Upper lobe of left lung (tissue), 6 donors: ENCODE data around the gene PRKCH. TPM values are rescaled to one million over a fixed set of nuclear protein-coding genes. Genes with fewer than 3 reads are reported as not detected.
A peak's percentile ranks its signal among the peaks of the same experiment; 100 is the strongest.
"Not testable (repeated sequence)": the region's sequence is repeated elsewhere in the genome, so short reads cannot be mapped to it uniquely, and the experiment has no call there.

Experiments used
- ATAC-seq, 2 donors: fragments of 200-7000 bp; cut with Tn5 transposase; one replicate each; pipeline ENCODE4 v1.9.1; 2022; ENCODE audit warnings: mild to moderate bottlenecking in 2 of 2, moderate library complexity in 2 of 2; ENCODE audit not compliant: low FRiP score in 2 of 2
- DNase-seq, 2 donors: peaks; one replicate each; pipeline ENCODE4 v3.0.0-alpha.2; 2019 to 2020
- H3K27ac ChIP-seq, 4 donors: fragments of 200-600 bp; sonication (generic); one replicate each; pipeline ENCODE4 v1.5.1; 2016 to 2019
- H3K27me3 ChIP-seq, 4 donors: fragments of 200-600 bp; sonication (generic); one replicate each; pipeline ENCODE4 v1.5.1; 2017 to 2019
- H3K36me3 ChIP-seq, 4 donors: fragments of 200-600 bp; sonication (generic); one replicate each; pipeline ENCODE4 v1.5.1; 2016 to 2019
- H3K4me1 ChIP-seq, 4 donors: fragments of 200-600 bp; sonication (generic); one replicate each; pipeline ENCODE4 v1.5.1; 2018 to 2019
- H3K4me3 ChIP-seq, 4 donors: fragments of 200-600 bp; sonication (generic); one replicate each; pipeline ENCODE4 v1.5.1; 2017 to 2019; ENCODE audit warnings: mild to moderate bottlenecking in 2 of 4, moderate library complexity in 1 of 4
- H3K9me3 ChIP-seq, 4 donors: fragments of 200-600 bp; sonication (generic); one replicate each; pipeline ENCODE4 v1.5.1; 2018 to 2019
- EP300 ChIP-seq, 4 donors: sonication (generic); formaldehyde crosslinking; IDR thresholded peaks; one replicate each; pipeline ENCODE4 v1.5.1; 2017; ENCODE audit warnings: antibody characterized with exemption in 4 of 4, control low read depth in 2 of 4
- POLR2A ChIP-seq, 4 donors: fragments of 450-650 bp; IDR thresholded peaks; one replicate each; pipeline ENCODE4 v1.5.1; 2016 to 2017; ENCODE audit warnings: antibody characterized with exemption in 4 of 4, mild to moderate bottlenecking in 2 of 4
- POLR2AphosphoS5 ChIP-seq, 2 donors: sonication (generic); formaldehyde crosslinking; IDR thresholded peaks; one replicate each; pipeline ENCODE4 v1.5.1; 2017; ENCODE audit warnings: antibody characterized with exemption in 2 of 2
- WGBS, 2 donors: methylation state at CpG; one replicate each; pipeline ENCODE4 v1.1.5; 2017 to 2018; 5-methylcytosine and 5-hydroxymethylcytosine counted together
- total RNA-seq, 6 donors: library from RNA; depleted of rRNA in 4 of 6; stranded (reverse); fragments of >200 nt in 4 of 6; gene quantifications; one replicate each; pipeline versions ENCODE4 v1.1.0 to v1.2.1, GENCODE V29; 2016 to 2021
- TF ChIP-seq, protein P1 (sequence below), 6 experiments: fragments of 450-650 bp in 4 of 6; fragments of 200-600 bp in 2 of 6; sonication (generic) in 2 of 6; IDR thresholded peaks; one replicate each; pipeline ENCODE4 v1.5.1; 2016 to 2019; ENCODE audit warnings: antibody characterized with exemption in 6 of 6
- donor health status: DM: no; HTN: no; CAD: no; lungs with moderate emphysema.
- donor health status: DM: no; HTN: yes; CAD: no; lungs with severe emphysema.

Gene PRKCH
- total RNA-seq, 6 donors from 2014 or later, result 54.0 to 102 (median 76.6) TPM

DNA sequence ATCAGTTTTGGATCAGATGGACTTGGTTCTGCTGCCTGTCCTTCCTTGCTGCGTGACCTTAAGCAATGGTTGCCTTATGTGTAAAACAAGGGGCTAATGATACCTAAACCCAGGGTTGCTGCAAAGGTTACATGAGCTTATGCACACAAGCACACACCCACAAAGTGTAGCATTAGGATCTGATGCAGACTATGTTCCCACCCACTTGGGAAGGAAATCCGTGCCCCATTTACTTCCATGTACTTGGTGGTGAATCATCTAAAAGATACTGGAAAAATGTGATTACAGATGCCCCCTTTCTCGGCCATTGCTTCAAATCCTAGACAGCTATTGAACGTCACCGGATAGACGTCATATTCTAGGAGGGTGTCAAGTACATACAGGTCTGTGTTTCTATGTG, 87.1 kb downstream of the PRKCH start:
- 95 to 96% methylated on average over 6 of the region's 6 CpGs for WGBS, 2 donors
- H3K36me3 ChIP-seq, result no peaks in the 10 kb centered on the region
- TF ChIP-seq, protein P1, sequence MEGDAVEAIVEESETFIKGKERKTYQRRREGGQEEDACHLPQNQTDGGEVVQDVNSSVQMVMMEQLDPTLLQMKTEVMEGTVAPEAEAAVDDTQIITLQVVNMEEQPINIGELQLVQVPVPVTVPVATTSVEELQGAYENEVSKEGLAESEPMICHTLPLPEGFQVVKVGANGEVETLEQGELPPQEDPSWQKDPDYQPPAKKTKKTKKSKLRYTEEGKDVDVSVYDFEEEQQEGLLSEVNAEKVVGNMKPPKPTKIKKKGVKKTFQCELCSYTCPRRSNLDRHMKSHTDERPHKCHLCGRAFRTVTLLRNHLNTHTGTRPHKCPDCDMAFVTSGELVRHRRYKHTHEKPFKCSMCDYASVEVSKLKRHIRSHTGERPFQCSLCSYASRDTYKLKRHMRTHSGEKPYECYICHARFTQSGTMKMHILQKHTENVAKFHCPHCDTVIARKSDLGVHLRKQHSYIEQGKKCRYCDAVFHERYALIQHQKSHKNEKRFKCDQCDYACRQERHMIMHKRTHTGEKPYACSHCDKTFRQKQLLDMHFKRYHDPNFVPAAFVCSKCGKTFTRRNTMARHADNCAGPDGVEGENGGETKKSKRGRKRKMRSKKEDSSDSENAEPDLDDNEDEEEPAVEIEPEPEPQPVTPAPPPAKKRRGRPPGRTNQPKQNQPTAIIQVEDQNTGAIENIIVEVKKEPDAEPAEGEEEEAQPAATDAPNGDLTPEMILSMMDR (IDR thresholded peaks at IDR 0.05), result no peak
- TF ChIP-seq POLR2AphosphoS5 (IDR thresholded peaks at IDR 0.05) (no peak), EP300 (IDR thresholded peaks at IDR 0.05) (no peak), POLR2A (IDR thresholded peaks at IDR 0.05) (no peak)
- no peaks in the 10 kb centered on the region for H3K9me3 ChIP-seq
- H3K4me3 ChIP-seq, result no peak overlapping the region
- DNase-seq (no peak), ATAC-seq (no peak)
- no peak overlapping the region for H3K27ac ChIP-seq
- no peaks in the 10 kb centered on the region for H3K27me3 ChIP-seq
- H3K4me1 ChIP-seq, result peaks cover 11 to 19% (median 16%) of the 10 kb centered on the region in 4 donors

DNA sequence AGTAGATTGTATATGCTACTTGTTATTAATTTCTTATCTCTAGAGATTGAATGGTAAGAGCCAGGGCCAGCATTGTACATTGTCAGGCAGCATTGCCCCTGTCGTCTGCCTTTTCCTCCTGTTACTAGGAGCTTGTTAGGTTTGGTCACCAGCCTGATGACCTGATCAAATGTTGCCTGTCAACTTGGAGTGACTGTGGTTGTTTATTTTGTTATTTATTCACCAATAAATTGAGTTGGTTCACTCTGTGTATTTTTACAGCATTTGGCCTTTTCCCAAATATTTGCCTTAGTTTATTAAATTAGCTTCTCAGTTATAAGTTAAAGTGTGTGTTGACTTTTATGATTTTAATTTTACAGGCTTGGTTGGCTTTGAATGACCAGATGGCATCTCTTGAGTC, 88.4 kb downstream of the PRKCH start:
- Histone ChIP-seq H3K27me3 (no peaks in the 10 kb centered on the region), H3K36me3 (no peaks in the 10 kb centered on the region), H3K4me3 (no peak overlapping the region), H3K4me1 (peaks cover 6 to 21% (median 20%) of the 10 kb centered on the region in 4 donors), H3K27ac (no peak overlapping the region), H3K9me3 (no peaks in the 10 kb centered on the region)
- ATAC-seq (no peak), DNase-seq (no peak)
- TF ChIP-seq POLR2AphosphoS5 (IDR thresholded peaks at IDR 0.05) (no peak), POLR2A (IDR thresholded peaks at IDR 0.05) (no peak), EP300 (IDR thresholded peaks at IDR 0.05) (no peak)
- TF ChIP-seq, protein P1 (IDR thresholded peaks at IDR 0.05), result no peak
- WGBS, 2 donors, result 59 to 81% methylated on average over 1 of the region's 1 CpG

DNA sequence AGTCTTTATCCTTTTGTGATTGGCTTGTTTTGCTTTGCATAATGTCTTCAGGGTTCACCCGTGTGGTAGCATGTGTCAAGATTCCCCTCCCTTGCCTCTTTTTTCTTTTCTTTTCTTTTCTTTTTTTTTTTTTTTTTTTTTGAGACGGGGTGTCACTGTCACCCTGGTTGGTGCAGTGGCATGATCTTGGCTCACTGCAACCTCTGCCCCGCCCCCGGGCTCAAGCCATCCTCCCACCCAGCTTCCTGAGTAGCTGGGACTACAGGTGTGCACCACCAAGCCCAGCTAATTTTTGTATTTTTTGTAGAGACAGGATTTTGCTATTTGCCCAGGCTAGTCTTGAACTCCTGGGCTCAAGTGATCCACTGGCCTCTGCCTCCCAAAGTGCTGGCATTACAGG, 94.6 kb downstream of the PRKCH start:
- Histone ChIP-seq H3K4me1 (peaks cover 39 to 60% (median 48%) of the 10 kb centered on the region in 4 donors), H3K27ac (peak overlapping the region in 2 of 4 donors; percentile 24 to 55)
- H3K27me3 ChIP-seq, H3K4me3 ChIP-seq, ATAC-seq, H3K36me3 ChIP-seq, H3K9me3 ChIP-seq: not testable (repeated sequence)
- peak in 1 of 2 donors; percentile 27 for DNase-seq
- WGBS, 2 donors, result 86 to 97% methylated on average over 4 of the region's 4 CpGs

DNA sequence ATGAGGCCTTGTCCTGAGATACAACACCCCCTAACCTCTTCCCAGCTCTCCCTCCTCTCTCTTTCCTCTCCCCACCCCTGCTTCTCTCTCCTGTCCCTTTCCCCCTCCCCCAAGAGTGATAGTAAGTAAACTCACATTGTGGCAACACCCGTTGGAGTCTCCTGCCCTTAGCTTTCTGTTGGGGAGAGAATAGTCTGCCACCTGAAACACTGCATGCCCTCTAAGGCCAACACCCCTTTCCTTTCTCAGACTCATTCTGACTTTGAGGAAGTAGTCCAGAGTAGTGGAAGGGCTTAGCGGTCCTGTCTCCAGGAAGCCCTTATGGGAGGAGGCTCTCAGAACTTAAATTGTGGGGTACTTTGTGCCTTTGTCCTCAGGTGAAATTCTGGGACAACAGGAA, 95.2 kb downstream of the PRKCH start:
- TF ChIP-seq, protein P1 (IDR thresholded peaks at IDR 0.05), result no peak
- TF ChIP-seq POLR2AphosphoS5 (IDR thresholded peaks at IDR 0.05), result no peak
- no peak for TF ChIP-seq EP300 (IDR thresholded peaks at IDR 0.05)
- TF ChIP-seq POLR2A (IDR thresholded peaks at IDR 0.05), result no peak
- H3K36me3 ChIP-seq, result no peaks in the 10 kb centered on the region
- WGBS, 2 donors, result 32 to 42% methylated on average over 2 of the region's 2 CpGs
- DNase-seq (no peak), ATAC-seq (peak in 1 of 2 donors; percentile 21)
- H3K4me1 ChIP-seq, result peaks cover 45 to 67% (median 54%) of the 10 kb centered on the region in 4 donors
- H3K9me3 ChIP-seq, result no peaks in the 10 kb centered on the region
- no peak overlapping the region for H3K4me3 ChIP-seq
- peak overlapping the region in 3 of 4 donors; percentile 24 to 68 (median 55) for H3K27ac ChIP-seq
- no peaks in the 10 kb centered on the region for H3K27me3 ChIP-seq

DNA sequence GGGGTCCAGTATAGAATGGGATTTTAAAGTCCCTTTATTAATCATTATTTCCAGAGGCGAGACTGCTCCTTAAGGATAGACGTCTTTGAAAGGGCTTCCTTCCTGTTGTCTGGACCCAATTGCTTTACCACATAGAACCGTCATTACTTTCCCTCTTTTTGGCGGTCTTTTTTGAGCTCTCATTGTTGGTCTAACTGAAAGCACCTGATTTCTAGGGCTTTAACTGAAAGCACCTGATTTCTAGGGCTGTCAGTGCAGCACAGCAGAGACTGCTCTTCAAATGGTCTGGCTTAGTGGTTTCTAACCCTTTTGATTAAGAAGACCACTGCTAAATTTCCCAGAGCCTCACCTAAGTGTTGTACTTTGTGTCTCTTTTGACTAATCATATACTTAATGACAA, 95.8 kb downstream of the PRKCH start:
- 44 to 46% methylated on average over 4 of the region's 4 CpGs for WGBS, 2 donors
- TF ChIP-seq, protein P1 (IDR thresholded peaks at IDR 0.05), result no peak
- TF ChIP-seq POLR2AphosphoS5 (IDR thresholded peaks at IDR 0.05) (no peak), EP300 (IDR thresholded peaks at IDR 0.05) (no peak), POLR2A (IDR thresholded peaks at IDR 0.05) (no peak)
- DNase-seq, result no peak
- Histone ChIP-seq H3K36me3 (no peaks in the 10 kb centered on the region), H3K4me3 (no peak overlapping the region), H3K9me3 (no peaks in the 10 kb centered on the region), H3K27me3 (no peaks in the 10 kb centered on the region), H3K4me1 (peaks cover 48 to 69% (median 57%) of the 10 kb centered on the region in 4 donors), H3K27ac (peak overlapping the region in 2 of 4 donors; percentile 55 to 68)
- ATAC-seq, result no peak
